Heart left ventricle (tissue), 16 donors: ENCODE results near the gene GRM7. TPM values are rescaled to one million over a fixed set of nuclear protein-coding genes. Genes with fewer than 3 reads are reported as not detected.

Source experiments
- ATAC-seq, 4 donors: fragments of 200-7000 bp; cut with Tn5 transposase; one replicate each; pipeline ENCODE4 v1.9.1; 2020 to 2022; ENCODE audit warnings: moderate library complexity in 4 of 4, mild to moderate bottlenecking in 3 of 4, moderate number of reproducible peaks in 1 of 4
- DNase-seq, 5 donors: peaks; one replicate each; pipeline ENCODE4 v3.0.0-alpha.2; 2020
- H3K27ac ChIP-seq, 12 donors: fragments of 200-600 bp; sonication (generic) in 4 of 12; one replicate each; pipeline versions ENCODE4 v1.5.0 to v1.8.0; 2016 to 2022; ENCODE audit warnings: mild to moderate bottlenecking in 2 of 12
- H3K27me3 ChIP-seq, 9 donors: fragments of 200-600 bp; sonication (generic) in 2 of 9; one replicate each; pipeline versions ENCODE4 v1.5.1 to v1.8.0; 2016 to 2022; ENCODE audit warnings: mild to moderate bottlenecking in 3 of 9
- H3K36me3 ChIP-seq, 9 donors: fragments of 200-600 bp; sonication (generic) in 2 of 9; one replicate each; pipeline versions ENCODE4 v1.5.0 to v1.8.0; 2018 to 2022; ENCODE audit warnings: mild to moderate bottlenecking in 2 of 9
- H3K4me1 ChIP-seq, 12 donors: fragments of 200-600 bp; sonication (generic) in 4 of 12; one replicate each; pipeline versions ENCODE4 v1.5.0 to v1.8.0; 2016 to 2022; ENCODE audit warnings: mild to moderate bottlenecking in 3 of 12
- H3K4me3 ChIP-seq, 12 donors: fragments of 200-600 bp; sonication (generic) in 4 of 12; one replicate each; pipeline versions ENCODE4 v1.5.0 to v1.8.0; 2017 to 2022; ENCODE audit warnings: mild to moderate bottlenecking in 9 of 12, moderate library complexity in 4 of 12
- H3K9me3 ChIP-seq, 12 donors: fragments of 200-600 bp; sonication (generic) in 4 of 12; one replicate each; pipeline versions ENCODE4 v1.5.0 to v1.8.0; 2016 to 2022; ENCODE audit warnings: mild to moderate bottlenecking in 1 of 12
- POLR2A ChIP-seq, 2 donors: fragments of 450-650 bp; IDR thresholded peaks; one replicate each; pipeline ENCODE4 v1.6.1; 2017; ENCODE audit warnings: antibody characterized with exemption in 2 of 2, mild to moderate bottlenecking in 2 of 2, moderate library complexity in 2 of 2
- WGBS, 4 donors: extraction: QIAGEN DNeasy Blood & Tissue Kit in 2 of 4; methylation state at CpG; one replicate each; pipeline versions ENCODE4 v1.1.5 to v1.1.7; 2013 to 2018; 5-methylcytosine and 5-hydroxymethylcytosine counted together
- intact Hi-C, 10 donors: fragments of 100-400 bp; cut with DNase I; formaldehyde crosslinking; loops; one replicate each; pipeline versions ENCODE4 v1.11.1 to v1.14.2; 2022
- polyA plus RNA-seq, 2 donors: library from polyadenylated mRNA; stranded (reverse); fragments of 200-250 nt; gene quantifications; one replicate each; pipeline ENCODE4 v1.2.3, GENCODE V29; 2013
- total RNA-seq, 9 donors: library from RNA; depleted of rRNA in 2 of 9; stranded (reverse); fragments of >200 nt in 2 of 9; fragmentation: NEBNext Ultra II Directional in 3 of 9; extraction: Animal tissue kit (Norgen Biotek cat#: 25700) in 3 of 9; gene quantifications; one replicate each; pipeline versions ENCODE4 v1.1.0 to v1.2.4, GENCODE V29; 2016 to 2023
- TF ChIP-seq, protein P1 (sequence below), 12 donors: fragments of 200-600 bp; sonication (generic) in 4 of 12; IDR thresholded peaks; one replicate each; pipeline versions ENCODE4 v1.5.0 to v1.8.0; 2018 to 2022; ENCODE audit warnings: antibody characterized with exemption in 12 of 12, mild to moderate bottlenecking in 5 of 12
- donor health status: ischemic (EF 13 %, LVEDD 7.1; RV severe dilation, severe dysfunction).
- donor health status: healthy with polysubstance abuse.
- donor health status: DM: no; HTN: yes; CAD: no.
- donor health status: DM: no; HTN: no; CAD: no.
- donor health status: ischemic (EF 25% LVEDD 6.9; RV normal size, moderate dysfunction).
- donor health status: ischemic (EF 25% LVEDD 5.7; RV mildly dilated, moderate dysfunction).
- donor health status: healthy.
- donor health status: DM: yes; HTN: yes; CAD: no.
- donor health status: ischemic (EF 35%, LVEDD 5.7; RV mildly dilated, moderate dysfunction).
- donor health status: nonischemic (EF 11% LVEDD 7.7; RV severe dilation, severe dysfunction).
- donor health status: DM: yes; HTN: yes; CAD: no.
- donor health status: PGD.
- donor health status: ischemic (EF 29% LVEDD 5.4; RV normal size, mild dysfunction).
- donor health status: nonischemic (EF 23%, LVEDD 6.1; RV moderate dilation, normal function).

The GRM7 gene
- total and polyA plus RNA-seq, 11 donors: not detected

DNA sequence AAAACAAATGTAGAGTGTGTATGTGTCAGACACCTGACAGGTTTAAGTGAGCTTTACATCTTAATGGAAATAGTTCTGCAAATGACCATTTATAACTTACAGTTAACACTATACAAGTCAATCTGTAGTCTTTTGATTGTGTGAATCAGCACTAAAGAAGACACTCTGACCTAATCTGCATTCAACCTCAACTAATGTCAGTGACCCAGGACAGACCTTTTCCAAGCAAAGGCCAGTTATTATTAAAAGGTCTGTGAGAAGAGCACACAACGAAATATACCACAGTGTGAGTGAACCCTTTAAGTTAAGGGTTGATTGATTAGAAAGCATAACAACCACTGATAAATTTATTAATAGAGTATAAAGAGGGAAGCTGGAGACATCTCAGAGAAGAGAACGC is 878.8 kb downstream of the GRM7 start:
- WGBS, 4 donors: 77 to 85% (median 82%) methylated on average over 2 of the region's 2 CpGs
- TF ChIP-seq, protein P1, sequence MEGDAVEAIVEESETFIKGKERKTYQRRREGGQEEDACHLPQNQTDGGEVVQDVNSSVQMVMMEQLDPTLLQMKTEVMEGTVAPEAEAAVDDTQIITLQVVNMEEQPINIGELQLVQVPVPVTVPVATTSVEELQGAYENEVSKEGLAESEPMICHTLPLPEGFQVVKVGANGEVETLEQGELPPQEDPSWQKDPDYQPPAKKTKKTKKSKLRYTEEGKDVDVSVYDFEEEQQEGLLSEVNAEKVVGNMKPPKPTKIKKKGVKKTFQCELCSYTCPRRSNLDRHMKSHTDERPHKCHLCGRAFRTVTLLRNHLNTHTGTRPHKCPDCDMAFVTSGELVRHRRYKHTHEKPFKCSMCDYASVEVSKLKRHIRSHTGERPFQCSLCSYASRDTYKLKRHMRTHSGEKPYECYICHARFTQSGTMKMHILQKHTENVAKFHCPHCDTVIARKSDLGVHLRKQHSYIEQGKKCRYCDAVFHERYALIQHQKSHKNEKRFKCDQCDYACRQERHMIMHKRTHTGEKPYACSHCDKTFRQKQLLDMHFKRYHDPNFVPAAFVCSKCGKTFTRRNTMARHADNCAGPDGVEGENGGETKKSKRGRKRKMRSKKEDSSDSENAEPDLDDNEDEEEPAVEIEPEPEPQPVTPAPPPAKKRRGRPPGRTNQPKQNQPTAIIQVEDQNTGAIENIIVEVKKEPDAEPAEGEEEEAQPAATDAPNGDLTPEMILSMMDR (IDR thresholded peaks at IDR 0.05): no peak
- TF ChIP-seq POLR2A (IDR thresholded peaks at IDR 0.05): no peak
- intact Hi-C loops: no loop called here

DNA sequence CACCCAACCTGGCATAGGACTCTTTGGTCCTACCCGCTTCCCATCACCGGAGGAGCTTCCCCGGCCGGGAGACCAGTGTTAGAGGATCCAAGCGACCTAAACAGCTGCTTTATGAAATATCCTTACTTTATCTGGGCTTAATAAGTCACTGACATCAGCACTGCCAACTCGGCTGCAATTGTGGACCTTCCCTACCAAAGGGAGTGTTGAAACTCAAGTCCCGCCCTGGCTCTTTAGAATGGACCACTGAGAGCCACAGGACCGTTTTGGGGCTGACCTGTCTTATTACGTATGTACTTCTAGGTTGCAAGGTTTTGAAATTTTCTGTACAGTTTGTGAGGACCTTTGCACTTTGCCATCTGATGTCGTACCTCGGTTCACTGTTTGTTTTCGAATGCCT is 879.5 kb downstream of the GRM7 start:
- no peaks in the 10 kb centered on the region for H3K36me3 ChIP-seq
- intact Hi-C loops: no loop called here
- ATAC-seq: no peak
- WGBS, 4 donors: 81 to 90% (median 84%) methylated on average over 12 of the region's 12 CpGs
- H3K4me1 ChIP-seq: no peaks in the 10 kb centered on the region
- peak in 1 of 5 donors; percentile 51 for DNase-seq
- H3K9me3 ChIP-seq: peaks cover 0 to 5% (median 0%) of the 10 kb centered on the region in 12 donors
- TF ChIP-seq, protein P1 (IDR thresholded peaks at IDR 0.05): no peak
- TF ChIP-seq POLR2A (IDR thresholded peaks at IDR 0.05): no peak
- no peaks in the 10 kb centered on the region for H3K27me3 ChIP-seq
- no peak overlapping the region for H3K27ac ChIP-seq
- no peak overlapping the region for H3K4me3 ChIP-seq

More for the DNA sequence above, 878.8 kb downstream of the GRM7 start:
- ATAC-seq (no peak), DNase-seq (no peak)
- Histone ChIP-seq H3K9me3 (peaks cover 0 to 6% (median 0%) of the 10 kb centered on the region in 12 donors), H3K4me3 (no peak overlapping the region), H3K36me3 (no peaks in the 10 kb centered on the region), H3K27me3 (no peaks in the 10 kb centered on the region), H3K4me1 (no peaks in the 10 kb centered on the region), H3K27ac (no peak overlapping the region)

DNA sequence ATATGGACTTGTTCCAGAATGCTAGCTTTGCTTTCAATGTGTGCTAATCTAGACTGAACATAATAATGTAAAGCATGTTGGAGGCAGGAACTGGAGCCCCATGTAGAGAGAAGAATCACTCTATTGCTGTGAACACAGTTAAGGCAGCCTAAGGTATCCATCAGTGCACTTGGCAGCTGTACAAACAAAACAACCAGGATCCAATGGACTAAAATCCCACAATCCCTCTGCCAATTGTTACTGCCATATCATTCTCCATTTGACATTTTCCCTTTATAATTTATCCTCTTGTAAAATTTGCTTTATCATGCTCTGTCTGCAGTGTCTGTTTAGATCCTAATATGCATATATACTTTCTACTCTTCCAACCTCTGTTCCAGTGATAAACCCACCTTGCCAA is 883.9 kb downstream of the GRM7 start:
- no peaks in the 10 kb centered on the region for H3K27me3 ChIP-seq
- ATAC-seq: no peak
- no peaks in the 10 kb centered on the region for H3K4me1 ChIP-seq
- DNase-seq: no peak
- intact Hi-C loops: no loop called here
- H3K27ac ChIP-seq: no peak overlapping the region
- no peaks in the 10 kb centered on the region for H3K36me3 ChIP-seq
- TF ChIP-seq POLR2A (IDR thresholded peaks at IDR 0.05): no peak
- TF ChIP-seq, protein P1 (IDR thresholded peaks at IDR 0.05): no peak
- no peak overlapping the region for H3K4me3 ChIP-seq
- H3K9me3 ChIP-seq: no peaks in the 10 kb centered on the region

DNA sequence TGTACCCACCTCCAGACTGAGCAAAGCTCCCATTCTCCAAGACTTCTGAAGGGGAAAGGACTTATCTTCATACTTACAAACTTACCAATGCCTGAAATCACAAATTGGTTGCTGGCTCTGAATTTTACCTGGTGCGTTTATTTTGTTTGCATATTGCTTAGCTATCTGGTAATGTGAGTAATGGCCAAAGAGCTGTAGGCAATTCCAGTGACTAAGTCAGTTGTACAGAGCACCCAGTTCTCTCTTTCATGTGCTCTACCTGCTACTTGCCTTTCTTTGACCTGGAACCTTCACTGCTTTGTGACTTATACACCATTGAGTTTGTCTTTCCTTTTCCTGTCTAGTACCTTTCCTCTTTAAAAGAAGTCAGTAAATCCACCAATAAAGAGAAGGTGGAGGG is 884.8 kb downstream of the GRM7 start:
- no peaks in the 10 kb centered on the region for H3K27me3 ChIP-seq
- no peaks in the 10 kb centered on the region for H3K36me3 ChIP-seq
- H3K9me3 ChIP-seq: no peaks in the 10 kb centered on the region
- DNase-seq (no peak), ATAC-seq (no peak)
- no peak for TF ChIP-seq POLR2A (IDR thresholded peaks at IDR 0.05)
- TF ChIP-seq, protein P1 (IDR thresholded peaks at IDR 0.05): no peak
- H3K4me3 ChIP-seq: no peak overlapping the region
- whole genome bisulfite sequencing, 4 donors: 75 to 83% (median 78%) methylated on average over 1 of the region's 1 CpG
- H3K4me1 ChIP-seq: no peaks in the 10 kb centered on the region
- intact Hi-C loops: no loop called here
- no peak overlapping the region for H3K27ac ChIP-seq
